ENCODE data around the gene BRI3.

BRI3 gene

GRCh38 chr7:98240961-98241673, 40.4 kb upstream of the BRI3 start:
- H3K36me3 ChIP-seq (ENCODE audit: insufficient read depth, low read length) = peaks cover 6% of the 10 kb centered on the region; the same call in 1 of the 2 replicates
- H3K79me2 ChIP-seq (ENCODE audit: insufficient read depth, low read length) = no peaks in the 10 kb centered on the region
- TF ChIP-seq EZH2 (IDR thresholded peaks at IDR 0.05; ENCODE audit: borderline replicate concordance, low read length) (no peak), CTCF (IDR thresholded peaks at IDR 0.05; ENCODE audit: low read length) (peak; percentile 92)
- H3K27ac ChIP-seq (ENCODE audit: low read depth, low read length, poor library complexity, severe bottlenecking) = no peak overlapping the region
- no peaks in the 10 kb centered on the region for H3F3A ChIP-seq (ENCODE audit: insufficient read depth, low read length)
- H4K20me1 ChIP-seq (ENCODE audit: insufficient read depth, low read length) = no peaks in the 10 kb centered on the region
- H3K4me2 ChIP-seq (ENCODE audit: low read length) = no peak overlapping the region
- H3K9ac ChIP-seq (ENCODE audit: low read length) = no peak overlapping the region
- no peaks in the 10 kb centered on the region for H3K4me1 ChIP-seq (ENCODE audit: insufficient read depth, low read length, severe bottlenecking)
- H3K9me3 ChIP-seq (ENCODE audit: low read length) = no peaks in the 10 kb centered on the region
- H3K4me3 ChIP-seq (ENCODE audit: low read depth, low read length, poor library complexity, severe bottlenecking) = no peak overlapping the region
- H2AFZ ChIP-seq (ENCODE audit: low read length) = no peak overlapping the region
- no peaks in the 10 kb centered on the region for H3K27me3 ChIP-seq (ENCODE audit: insufficient read depth, low read length)
- no peaks in the 10 kb centered on the region for H3K9me2 ChIP-seq (ENCODE audit: low read depth, low read length)

GRCh38 chr7:98241674-98242241, 39.7 kb upstream of the BRI3 start:
- no peak overlapping the region for H3K27ac ChIP-seq (ENCODE audit: low read depth, low read length, poor library complexity, severe bottlenecking)
- H3K27me3 ChIP-seq (ENCODE audit: insufficient read depth, low read length) = no peaks in the 10 kb centered on the region
- no peaks in the 10 kb centered on the region for H3K4me1 ChIP-seq (ENCODE audit: insufficient read depth, low read length, severe bottlenecking)
- TF ChIP-seq EZH2 (IDR thresholded peaks at IDR 0.05; ENCODE audit: borderline replicate concordance, low read length) (no peak), CTCF (IDR thresholded peaks at IDR 0.05; ENCODE audit: low read length) (no peak)
- no peaks in the 10 kb centered on the region for H3K9me3 ChIP-seq (ENCODE audit: low read length)
- H3K79me2 ChIP-seq (ENCODE audit: insufficient read depth, low read length) = no peaks in the 10 kb centered on the region
- H4K20me1 ChIP-seq (ENCODE audit: insufficient read depth, low read length) = no peaks in the 10 kb centered on the region
- H3F3A ChIP-seq (ENCODE audit: insufficient read depth, low read length) = no peaks in the 10 kb centered on the region
- H3K36me3 ChIP-seq (ENCODE audit: insufficient read depth, low read length) = peaks cover 6% of the 10 kb centered on the region; the same call in 1 of the 2 replicates
- no peaks in the 10 kb centered on the region for H3K9me2 ChIP-seq (ENCODE audit: low read depth, low read length)
- H3K9ac ChIP-seq (ENCODE audit: low read length) = no peak overlapping the region
- H3K4me3 ChIP-seq (ENCODE audit: low read depth, low read length, poor library complexity, severe bottlenecking) = no peak overlapping the region
- H3K4me2 ChIP-seq (ENCODE audit: low read length) = no peak overlapping the region
- no peak overlapping the region for H2AFZ ChIP-seq (ENCODE audit: low read length)

- Histone ChIP-seq H3K4me3 (ENCODE audit: low read depth, low read length, poor library complexity, severe bottlenecking) (no peak overlapping the region), H3K9ac (ENCODE audit: low read length) (no peak overlapping the region), H3K4me1 (ENCODE audit: insufficient read depth, low read length, severe bottlenecking) (no peaks in the 10 kb centered on the region), H3K79me2 (ENCODE audit: insufficient read depth, low read length) (no peaks in the 10 kb centered on the region), H3K9me3 (ENCODE audit: low read length) (no peaks in the 10 kb centered on the region), H4K20me1 (ENCODE audit: insufficient read depth, low read length) (no peaks in the 10 kb centered on the region), H3K27me3 (ENCODE audit: insufficient read depth, low read length) (no peaks in the 10 kb centered on the region), H3K4me2 (ENCODE audit: low read length) (no peak overlapping the region), H2AFZ (ENCODE audit: low read length) (no peak overlapping the region), H3F3A (ENCODE audit: insufficient read depth, low read length) (no peaks in the 10 kb centered on the region), H3K36me3 (ENCODE audit: insufficient read depth, low read length) (peaks cover 6% of the 10 kb centered on the region; the same call in 1 of the 2 replicates), H3K9me2 (ENCODE audit: low read depth, low read length) (no peaks in the 10 kb centered on the region), H3K27ac (ENCODE audit: low read depth, low read length, poor library complexity, severe bottlenecking) (no peak overlapping the region)
- TF ChIP-seq EZH2 (IDR thresholded peaks at IDR 0.05; ENCODE audit: borderline replicate concordance, low read length) (no peak), CTCF (IDR thresholded peaks at IDR 0.05; ENCODE audit: low read length) (no peak)
Observed at GRCh38 chr7:98242342-98242741, 39.1 kb upstream of the BRI3 start.

All from OCI-LY1 (cell line).